SK-N-SH (cell line): Measurements from ENCODE around the gene MYOM1. TPM values are rescaled to one million over a fixed set of nuclear protein-coding genes. Genes with fewer than 3 reads are reported as not detected.

Experiments used
- CTCF ChIA-PET: fragments of 300-600, 350-600 bp; formaldehyde crosslinking; extraction: SDS; loops from one replicate; lab custom pipeline; 2021; lab: Yijun Ruan, JAX
- POLR2A ChIA-PET: fragments of 350-600 bp; sonication (Branson Sonifier 250); formaldehyde crosslinking; extraction: SDS; loops from one replicate; lab custom pipeline; 2020; ENCODE audit warnings: antibody characterized with exemption, inconsistent platforms; lab: Yijun Ruan, JAX
- DNase-seq: peaks from one replicate; pipeline ENCODE4 v3.0.0; 2012
- H2AFZ ChIP-seq: fragments of 200-600 bp; sonication (generic); 2 replicates; pipeline ENCODE4 v1.8.1; 2016; ENCODE audit warnings: antibody characterized with exemption, mild to moderate bottlenecking, low read depth
- H3F3A ChIP-seq: fragments of 200-600 bp; sonication (generic); replicated peaks from 2 replicates; pipeline ENCODE3; 2016; ENCODE audit warnings: antibody characterized with exemption, mild to moderate bottlenecking; ENCODE audit not compliant: insufficient read depth
- H3K27ac ChIP-seq, 2 experiments: fragments of 200-500 bp in 1 of 2; fragments of 200-600 bp in 1 of 2; sonication (Bioruptor generic) in 1 of 2; sonication (generic), shearing (Covaris generic) in 1 of 2; 2 replicates each; pipeline versions ENCODE4 v1.5.1 to v1.6.1; 2014 to 2016; ENCODE audit warnings: low read depth in 2 of 2, inconsistent platforms in 1 of 2, low read length in 1 of 2, mild to moderate bottlenecking in 1 of 2, mixed read lengths in 1 of 2
- H3K27me3 ChIP-seq: fragments of 200-600 bp; sonication (generic), shearing (Covaris generic); 2 replicates; pipeline ENCODE4 v1.6.1; 2016; ENCODE audit warnings: mixed run types; ENCODE audit not compliant: insufficient read depth
- H3K36me3 ChIP-seq, 2 experiments: fragments of 200-500 bp in 1 of 2; fragments of 200-600 bp in 1 of 2; sonication (Bioruptor generic) in 1 of 2; sonication (generic) in 1 of 2; replicated peaks in 1 of 2; 2 replicates each; pipeline versions ENCODE3 to v1.5.1; 2014 to 2016; ENCODE audit warnings: low read length in 1 of 2, mild to moderate bottlenecking in 1 of 2; ENCODE audit not compliant: insufficient read depth in 2 of 2, control insufficient read depth in 1 of 2
- H3K4me1 ChIP-seq, 2 experiments: fragments of 200-500 bp in 1 of 2; fragments of 200-600 bp in 1 of 2; sonication (Bioruptor generic) in 1 of 2; sonication (generic), shearing (Covaris generic) in 1 of 2; 2 replicates each; pipeline versions ENCODE4 v1.5.1 to v1.6.1; 2014 to 2016; ENCODE audit warnings: low read depth in 1 of 2, low read length in 1 of 2, mixed run types in 1 of 2; ENCODE audit not compliant: insufficient read depth in 2 of 2, control insufficient read depth in 1 of 2
- H3K4me2 ChIP-seq: fragments of 200-600 bp; sonication (generic), shearing (Covaris generic); 2 replicates; pipeline ENCODE4 v1.6.1; 2017; ENCODE audit warnings: mixed run types
- H3K4me3 ChIP-seq, 2 experiments: fragments of 200-500 bp in 1 of 2; fragments of 200-600 bp in 1 of 2; sonication (Bioruptor generic) in 1 of 2; sonication (generic), shearing (Covaris generic) in 1 of 2; 2 replicates each; pipeline versions ENCODE4 v1.5.1 to v1.8.1; 2014 to 2016; ENCODE audit warnings: low read depth in 2 of 2, inconsistent platforms in 1 of 2, low read length in 1 of 2, mild to moderate bottlenecking in 1 of 2, mixed read lengths in 1 of 2, moderate library complexity in 1 of 2
- H3K79me2 ChIP-seq: fragments of 200-600 bp; sonication (generic); 2 replicates; pipeline ENCODE4 v1.8.1; 2017; ENCODE audit warnings: mild to moderate bottlenecking; ENCODE audit not compliant: insufficient read depth
- H3K9ac ChIP-seq: fragments of 200-600 bp; sonication (generic); 2 replicates; pipeline ENCODE4 v1.6.1; 2017; ENCODE audit warnings: mixed run types
- H3K9me2 ChIP-seq: fragments of 200-600 bp; sonication (generic); 2 replicates; pipeline ENCODE4 v1.6.1; 2017; ENCODE audit warnings: mixed run types
- H3K9me3 ChIP-seq: fragments of 200-600 bp; sonication (generic); 2 replicates; pipeline ENCODE4 v1.6.1; 2017; ENCODE audit warnings: mixed run types, mild to moderate bottlenecking, moderate library complexity
- H4K20me1 ChIP-seq: fragments of 200-600 bp; sonication (generic); 2 replicates; pipeline ENCODE4 v1.6.1; 2017; ENCODE audit warnings: mild to moderate bottlenecking, mixed run types; ENCODE audit not compliant: insufficient read depth
- CHD2 ChIP-seq: fragments of 150-350 bp; IDR thresholded peaks from 2 replicates; pipeline ENCODE4 v1.6.1; 2018; ENCODE audit warnings: low read length; ENCODE audit not compliant: partially characterized antibody
- EP300 ChIP-seq, 2 experiments: IDR thresholded peaks; 2 replicates each; pipeline versions ENCODE4 v1.4.0 to v1.6.1; 2012; ENCODE audit warnings: borderline replicate concordance in 1 of 2, low read depth in 1 of 2, low read length in 1 of 2
- FOSL2 ChIP-seq: IDR thresholded peaks from 2 replicates; pipeline ENCODE4 v1.4.0; 2012; ENCODE audit warnings: low read depth, mild to moderate bottlenecking, moderate library complexity, borderline replicate concordance
- FOXJ3 ChIP-seq: sonication (generic); formaldehyde crosslinking; IDR thresholded peaks from 2 replicates; pipeline ENCODE4 v1.5.1; 2020; ENCODE audit warnings: mild to moderate bottlenecking, missing genetic modification reagents
- IRF3 ChIP-seq: fragments of 150-350 bp; IDR thresholded peaks from 2 replicates; pipeline ENCODE4 v1.6.1; 2016; ENCODE audit warnings: mild to moderate bottlenecking, low read depth, low read length
- JUND ChIP-seq: IDR thresholded peaks from 2 replicates; pipeline ENCODE4 v1.4.0; 2012
- MXI1 ChIP-seq: IDR thresholded peaks from 2 replicates; pipeline ENCODE4 v1.6.1; 2012; ENCODE audit warnings: mild to moderate bottlenecking, low read depth, low read length, improper control_type of control experiment
- NRF1 ChIP-seq: IDR thresholded peaks from 2 replicates; pipeline ENCODE4 v1.6.1; 2012; ENCODE audit warnings: low read depth, mild to moderate bottlenecking, low read length
- REST ChIP-seq: IDR thresholded peaks from 2 replicates; pipeline ENCODE4 v1.6.1; 2012; ENCODE audit warnings: mild to moderate bottlenecking, low read depth, low read length, moderate library complexity
- RXRA ChIP-seq: IDR thresholded peaks from 2 replicates; pipeline ENCODE4 v1.4.0; 2012; ENCODE audit warnings: low read depth, mild to moderate bottlenecking, borderline replicate concordance
- SIN3A ChIP-seq: IDR thresholded peaks from 2 replicates; pipeline ENCODE4 v1.6.1; 2012; ENCODE audit warnings: low read depth, mild to moderate bottlenecking, low read length, moderate library complexity, borderline replicate concordance
- TCF12 ChIP-seq: IDR thresholded peaks from 2 replicates; pipeline ENCODE4 v1.4.0; 2012
- WGBS: methylation state at CpG from one replicate; pipeline ENCODE4 v1.1.6; 2017; ENCODE audit warnings: low lambda C conversion rate; 5-methylcytosine and 5-hydroxymethylcytosine counted together
- polyA plus RNA-seq, 3 experiments: library from polyadenylated mRNA; depleted of rRNA; stranded (reverse); fragments of >200 nt; gene quantifications; 2 replicates each; pipeline ENCODE4 v1.2.3, GENCODE V29; 2012

The MYOM1 gene
- polyA plus RNA-seq, 1 of the 3 experiments (the other 2 are of a cell fraction), result 0.07 TPM

GRCh38 chr18:3262234-3263131 is 42.7 kb upstream of the MYOM1 start:
- ChIA-PET POLR2A (interaction anchor here (1.1 to 1.7 kb wide), 2 partner anchors 14 to 404 kb away, joined by 4 read pairs; no protein-coding TSS in a partner anchor), CTCF (interaction anchor here (0.6 to 2.4 kb wide), 7 partner anchors 13 to 185 kb away, joined by 3 to 8 read pairs (median 4); partner anchors contain the start of gene MYL12A)
- Histone ChIP-seq H3K4me2 (peak overlapping the region; percentile 71), H3K27ac (peak overlapping the region; percentile 87 to 95; a peak in 3 of 4 replicates), H4K20me1 (peaks cover 50% of the 10 kb centered on the region), H3K79me2 (peaks cover 78% of the 10 kb centered on the region), H2AFZ (no peak overlapping the region), H3K4me1 (peaks cover 12 to 17% of the 10 kb centered on the region in 2 experiments; a peak in 3 of 4 replicates), H3F3A (peaks cover 47% of the 10 kb centered on the region), H3K36me3 (peaks cover 9 to 19% of the 10 kb centered on the region in 2 experiments), H3K9ac (peak overlapping the region; percentile 93), H3K9me2 (no peaks in the 10 kb centered on the region; the same call in 1 of the 2 replicates), H3K4me3 (peak overlapping the region; percentile 81 to 96), H3K9me3 (no peaks in the 10 kb centered on the region), H3K27me3 (no peaks in the 10 kb centered on the region)
- WGBS, result 3% methylated on average over 21 of the region's 69 CpGs
- DNase-seq, result no peak
- TF ChIP-seq FOXJ3 (CRISPR knock-in tag) (no peak), TCF12 (no peak), IRF3 (no peak), SIN3A (no peak), CHD2 (no peak), JUND (no peak), RXRA (no peak), REST (no peak), MXI1 (no peak), EP300 (IDR thresholded peaks at IDR 0.05; ENCODE audit: borderline replicate concordance in 1 of 2, low read depth in 1 of 2, low read length in 1 of 2) (no peak), FOSL2 (no peak), NRF1 (no peak)
